Measurements from ENCODE around the gene PDE1C. TPM values are rescaled to one million over a fixed set of nuclear protein-coding genes. Genes with fewer than 3 reads are reported as not detected.

Gene PDE1C
- total RNA-seq, 1 experiment from 2014 or later: not detected

GRCh38 chr7:32070051-32070405 is 179 bp downstream of the PDE1C start:
- Histone ChIP-seq H3K4me1 (ENCODE audit: insufficient read depth, low read length, poor library complexity, severe bottlenecking) (peaks cover 6% of the 10 kb centered on the region), H3K27ac (ENCODE audit: low read depth, low read length, poor library complexity, severe bottlenecking) (no peak overlapping the region), H3K9me3 (ENCODE audit: low read depth, low read length, poor library complexity, severe bottlenecking) (no peaks in the 10 kb centered on the region), H3K36me3 (ENCODE audit: insufficient read depth, low read length, poor library complexity, severe bottlenecking) (no peaks in the 10 kb centered on the region), H3K4me3 (ENCODE audit: low read depth, low read length, poor library complexity, severe bottlenecking) (no peak overlapping the region), H3K27me3 (replicated peaks; ENCODE audit: insufficient read depth, low read depth, low read length, poor library complexity) (peaks cover 100% of the 10 kb centered on the region)
- ChIA-PET CTCF (no interaction called here), POLR2A (ENCODE audit: low non-redundant PET) (interaction anchor here (0.6 kb wide), 2 partner anchors 16 to 661 kb away, joined by 3 read pairs; no protein-coding TSS in a partner anchor)
- TF ChIP-seq CTCF (conservative IDR thresholded peaks at IDR 0.05; ENCODE audit: low read depth, low read length): no peak
- TF ChIP-seq EZH2 (IDR thresholded peaks at IDR 0.05; ENCODE audit: borderline replicate concordance, low read depth, low read length, poor library complexity, severe bottlenecking): no peak
- no peak for DNase-seq (ENCODE audit: low spot score)
- no TSS peak for BruUV-seq (replicated peaks)
- intact Hi-C loops (cut with micrococcal nuclease; ENCODE audit: unreplicated experiment): no loop called here

- ChIA-PET POLR2A (ENCODE audit: low non-redundant PET) (no interaction called here), CTCF (interaction anchor here (0.5 kb wide), 1 partner anchor 301 kb away, joined by 3 read pairs; no protein-coding TSS in a partner anchor)
- peaks cover 99% of the 10 kb centered on the region for H3K27me3 ChIP-seq (replicated peaks; ENCODE audit: insufficient read depth, low read depth, low read length, poor library complexity)
- no peaks in the 10 kb centered on the region for H3K36me3 ChIP-seq (ENCODE audit: insufficient read depth, low read length, poor library complexity, severe bottlenecking)
- intact Hi-C loops (cut with micrococcal nuclease; ENCODE audit: unreplicated experiment): loop anchor here (10.0 kb wide), 1 partner anchor 254 kb away; no protein-coding TSS in a partner anchor
- peaks cover 6% of the 10 kb centered on the region for H3K4me1 ChIP-seq (ENCODE audit: insufficient read depth, low read length, poor library complexity, severe bottlenecking)
- H3K27ac ChIP-seq (ENCODE audit: low read depth, low read length, poor library complexity, severe bottlenecking): no peak overlapping the region
- DNase-seq (ENCODE audit: low spot score): no peak
- no TSS peak for BruUV-seq (replicated peaks)
- TF ChIP-seq EZH2 (IDR thresholded peaks at IDR 0.05; ENCODE audit: borderline replicate concordance, low read depth, low read length, poor library complexity, severe bottlenecking) (no peak), CTCF (conservative IDR thresholded peaks at IDR 0.05; ENCODE audit: low read depth, low read length) (no peak)
- H3K9me3 ChIP-seq (ENCODE audit: low read depth, low read length, poor library complexity, severe bottlenecking): no peaks in the 10 kb centered on the region
- H3K4me3 ChIP-seq (ENCODE audit: low read depth, low read length, poor library complexity, severe bottlenecking): no peak overlapping the region
Measured at GRCh38 chr7:32069116-32069650, 1.0 kb downstream of the PDE1C start.

- POLR2A ChIA-PET (ENCODE audit: low non-redundant PET): no interaction called here
- intact Hi-C loops (cut with micrococcal nuclease; ENCODE audit: unreplicated experiment): loop anchor here (10.0 kb wide), 1 partner anchor 254 kb away; no protein-coding TSS in a partner anchor
- TF ChIP-seq CTCF (conservative IDR thresholded peaks at IDR 0.05; ENCODE audit: low read depth, low read length): no peak
- no peak for TF ChIP-seq EZH2 (IDR thresholded peaks at IDR 0.05; ENCODE audit: borderline replicate concordance, low read depth, low read length, poor library complexity, severe bottlenecking)
- no peaks in the 10 kb centered on the region for H3K36me3 ChIP-seq (ENCODE audit: insufficient read depth, low read length, poor library complexity, severe bottlenecking)
- no peaks in the 10 kb centered on the region for H3K9me3 ChIP-seq (ENCODE audit: low read depth, low read length, poor library complexity, severe bottlenecking)
- peaks cover 99% of the 10 kb centered on the region for H3K27me3 ChIP-seq (replicated peaks; ENCODE audit: insufficient read depth, low read depth, low read length, poor library complexity)
- CTCF ChIA-PET: interaction anchor here (0.5 kb wide), 1 partner anchor 300 kb away, joined by 3 read pairs; no protein-coding TSS in a partner anchor
- H3K27ac ChIP-seq (ENCODE audit: low read depth, low read length, poor library complexity, severe bottlenecking): no peak overlapping the region
- H3K4me1 ChIP-seq (ENCODE audit: insufficient read depth, low read length, poor library complexity, severe bottlenecking): peaks cover 6% of the 10 kb centered on the region
- BruUV-seq (replicated peaks): no TSS peak
- DNase-seq (ENCODE audit: low spot score): no peak
- H3K4me3 ChIP-seq (ENCODE audit: low read depth, low read length, poor library complexity, severe bottlenecking): no peak overlapping the region
Measured at GRCh38 chr7:32068411-32069101, 1.7 kb downstream of the PDE1C start.

Data from A673 (cell line).